A673 (cell line): Measurements from ENCODE around the gene GNG12. TPM values are rescaled to one million over a fixed set of nuclear protein-coding genes. Genes with fewer than 3 reads are reported as not detected.

ENCODE experiments used
- BruUV-seq: library from RNA; stranded (reverse); fragments of 400-500 nt; replicated peaks from 2 replicates; lab custom pipeline; 2021; lab: Mats Ljungman, UMichigan
- CTCF ChIA-PET: fragments of 300-600 bp; sonication (Branson Sonifier 250); formaldehyde crosslinking; loops from one replicate; lab custom pipeline; 2022; ENCODE audit warnings: antibody characterized with exemption; lab: Charles Lee
- POLR2A ChIA-PET: fragments of 300-600 bp; sonication (Branson Sonifier 250); formaldehyde crosslinking; loops from one replicate; lab custom pipeline; 2022; ENCODE audit warnings: antibody characterized with exemption; ENCODE audit not compliant: low non-redundant PET; lab: Charles Lee
- DNase-seq: peaks from one replicate; pipeline ENCODE4 v3.0.0-alpha.2; 2015; ENCODE audit warnings: low spot score
- H3K27ac ChIP-seq: fragments of 200-600 bp; sonication (generic); 2 replicates; pipeline ENCODE4 v1.5.1; 2016; ENCODE audit warnings: mixed run types, low read depth, mild to moderate bottlenecking, mixed read lengths, antibody characterized with exemption, low read length; ENCODE audit not compliant: poor library complexity, severe bottlenecking
- H3K27me3 ChIP-seq: fragments of 200-600 bp; sonication (generic); replicated peaks from 2 replicates; pipeline ENCODE4 v1.6.1; 2017; ENCODE audit warnings: mixed run types, low read depth, mild to moderate bottlenecking, mixed read lengths, antibody characterized with exemption, low read length; ENCODE audit not compliant: insufficient read depth, poor library complexity
- H3K36me3 ChIP-seq: fragments of 200-600 bp; sonication (generic); 2 replicates; pipeline ENCODE4 v1.6.1; 2016; ENCODE audit warnings: mixed run types, mild to moderate bottlenecking, mixed read lengths, antibody characterized with exemption, low read length; ENCODE audit not compliant: insufficient read depth, poor library complexity, severe bottlenecking
- H3K4me1 ChIP-seq: fragments of 200-600 bp; sonication (generic); 2 replicates; pipeline ENCODE4 v1.6.1; 2017; ENCODE audit warnings: mixed run types, mild to moderate bottlenecking, mixed read lengths, antibody characterized with exemption, low read length; ENCODE audit not compliant: insufficient read depth, poor library complexity, severe bottlenecking
- H3K4me3 ChIP-seq: fragments of 200-600 bp; sonication (generic); 2 replicates; pipeline ENCODE4 v1.5.1; 2016; ENCODE audit warnings: low read depth, mixed run types, mild to moderate bottlenecking, mixed read lengths, low read length; ENCODE audit not compliant: poor library complexity, severe bottlenecking
- H3K9me3 ChIP-seq: fragments of 200-600 bp; sonication (generic); 2 replicates; pipeline ENCODE4 v1.6.1; 2016; ENCODE audit warnings: mixed run types, low read depth, mild to moderate bottlenecking, mixed read lengths, antibody characterized with exemption, low read length; ENCODE audit not compliant: poor library complexity, severe bottlenecking
- CTCF ChIP-seq: fragments of 300-800, 200-600 bp; sonication (generic); conservative IDR thresholded peaks from 2 replicates; pipeline ENCODE4 v1.5.1; 2017; ENCODE audit warnings: low read depth, mild to moderate bottlenecking, antibody characterized with exemption, low read length, moderate library complexity, mixed read lengths
- EZH2 ChIP-seq: fragments of 200-600 bp; sonication (generic); IDR thresholded peaks from 2 replicates; pipeline ENCODE4 v1.6.1; 2017; ENCODE audit warnings: borderline replicate concordance, low read depth, mild to moderate bottlenecking, mixed read lengths, antibody characterized with exemption, low read length; ENCODE audit not compliant: poor library complexity, severe bottlenecking
- intact Hi-C: fragments of 100-400 bp; cut with micrococcal nuclease; formaldehyde crosslinking; loops from one replicate; pipeline ENCODE4 v1.10.0; 2022; ENCODE audit not compliant: unreplicated experiment
- total RNA-seq: library from RNA; stranded (reverse); gene quantifications from 2 replicates; pipeline ENCODE4 v1.2.3, GENCODE V29; 2021

The GNG12 gene
- total RNA-seq, 1 experiment from 2014 or later, result 54.8 TPM

DNA sequence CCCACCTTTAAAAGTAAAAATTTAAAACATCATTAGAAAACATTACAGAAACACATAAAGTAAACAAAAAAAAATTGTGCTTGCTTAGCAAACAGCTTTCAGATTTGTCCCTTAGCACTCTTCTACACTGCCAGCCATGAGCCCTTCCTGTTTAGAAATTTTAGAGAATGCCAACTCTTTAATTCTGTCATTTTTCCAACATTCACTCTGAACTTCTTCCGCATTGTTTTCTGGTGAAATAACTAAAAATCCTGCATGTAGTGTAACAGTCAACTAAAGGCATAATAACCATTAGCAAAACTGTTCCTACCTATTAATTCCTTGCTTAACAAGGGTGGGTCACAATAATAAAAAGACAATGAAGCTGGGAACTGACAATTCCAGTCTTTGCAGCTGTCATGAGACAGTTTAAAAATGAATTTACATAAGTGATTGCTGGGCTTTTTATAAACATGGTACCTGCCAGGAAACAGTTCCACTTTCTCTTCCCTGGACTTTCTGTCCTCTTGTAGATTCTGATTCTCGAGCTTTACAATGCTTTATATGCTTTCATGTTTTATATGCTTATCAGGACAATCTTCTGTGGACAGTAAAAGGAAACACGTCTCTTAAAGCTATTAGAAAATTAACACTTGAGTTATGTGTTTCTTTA lies 19.0 kb downstream of the GNG12 start:
- TF ChIP-seq CTCF (no peak), EZH2 (no peak)
- DNase-seq, result no peak
- no TSS peak for BruUV-seq
- H3K9me3 ChIP-seq, result no peaks in the 10 kb centered on the region
- peaks cover 9% of the 10 kb centered on the region for H3K4me1 ChIP-seq
- H3K36me3 ChIP-seq, result no peaks in the 10 kb centered on the region
- intact Hi-C loops, result no loop called here
- ChIA-PET POLR2A (interaction anchor here (0.7 kb wide), 1 partner anchor 9 kb away, joined by 3 read pairs; no protein-coding TSS in a partner anchor), CTCF (interaction anchor here (0.5 kb wide), 1 partner anchor 9 kb away, joined by 3 read pairs; no protein-coding TSS in a partner anchor)
- H3K27me3 ChIP-seq, result no peaks in the 10 kb centered on the region
- no peak overlapping the region for H3K4me3 ChIP-seq
- no peak overlapping the region for H3K27ac ChIP-seq

GRCh38 chr1:67812226-67812625 lies 21.0 kb downstream of the GNG12 start:
- Histone ChIP-seq H3K27me3 (no peaks in the 10 kb centered on the region), H3K4me1 (peaks cover 9% of the 10 kb centered on the region), H3K36me3 (no peaks in the 10 kb centered on the region), H3K27ac (no peak overlapping the region), H3K4me3 (no peak overlapping the region), H3K9me3 (peaks cover 3% of the 10 kb centered on the region)
- ChIA-PET POLR2A (no interaction called here), CTCF (no interaction called here)
- DNase-seq, result no peak
- intact Hi-C loops, result no loop called here
- TF ChIP-seq EZH2, result no peak
- no TSS peak for BruUV-seq

GRCh38 chr1:67811781-67812180 lies 21.5 kb downstream of the GNG12 start:
- intact Hi-C loops, result no loop called here
- Histone ChIP-seq H3K9me3 (peaks cover 3% of the 10 kb centered on the region), H3K4me1 (peaks cover 9% of the 10 kb centered on the region), H3K36me3 (no peaks in the 10 kb centered on the region), H3K27ac (no peak overlapping the region), H3K27me3 (no peaks in the 10 kb centered on the region), H3K4me3 (no peak overlapping the region)
- BruUV-seq, result no TSS peak
- CTCF ChIA-PET, result no interaction called here
- POLR2A ChIA-PET, result no interaction called here
- TF ChIP-seq CTCF, result no peak
- no peak for TF ChIP-seq EZH2
- DNase-seq, result no peak

DNA sequence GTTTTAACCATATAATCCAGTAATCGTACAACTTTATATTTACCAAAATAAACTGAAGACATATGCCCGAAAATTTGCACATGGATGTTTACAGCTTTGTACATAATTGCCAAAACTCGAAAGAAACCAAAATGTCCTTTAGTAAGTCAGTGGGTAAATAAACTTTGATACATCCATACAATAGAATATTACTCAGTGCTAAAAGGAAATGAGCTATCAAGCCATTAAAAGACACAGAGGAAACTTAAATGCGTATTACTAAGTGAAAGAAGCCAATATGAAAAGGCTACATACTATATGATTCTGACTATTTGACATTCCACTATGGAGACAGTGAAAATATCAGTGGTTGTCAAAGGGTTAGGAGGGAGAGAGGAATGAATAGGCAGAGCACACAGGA lies 23.4 kb downstream of the GNG12 start:
- intact Hi-C loops, result no loop called here
- CTCF ChIA-PET, result no interaction called here
- POLR2A ChIA-PET, result no interaction called here
- no peak overlapping the region for H3K27ac ChIP-seq
- no peak for TF ChIP-seq CTCF
- no peak for TF ChIP-seq EZH2
- no peak overlapping the region for H3K4me3 ChIP-seq
- peaks cover 9% of the 10 kb centered on the region for H3K4me1 ChIP-seq
- H3K36me3 ChIP-seq, result no peaks in the 10 kb centered on the region
- no peaks in the 10 kb centered on the region for H3K27me3 ChIP-seq
- BruUV-seq, result no TSS peak
- peaks cover 3% of the 10 kb centered on the region for H3K9me3 ChIP-seq
- no peak for DNase-seq
